Measurements from ENCODE around the gene AMOTL2.

Gene AMOTL2

DNA sequence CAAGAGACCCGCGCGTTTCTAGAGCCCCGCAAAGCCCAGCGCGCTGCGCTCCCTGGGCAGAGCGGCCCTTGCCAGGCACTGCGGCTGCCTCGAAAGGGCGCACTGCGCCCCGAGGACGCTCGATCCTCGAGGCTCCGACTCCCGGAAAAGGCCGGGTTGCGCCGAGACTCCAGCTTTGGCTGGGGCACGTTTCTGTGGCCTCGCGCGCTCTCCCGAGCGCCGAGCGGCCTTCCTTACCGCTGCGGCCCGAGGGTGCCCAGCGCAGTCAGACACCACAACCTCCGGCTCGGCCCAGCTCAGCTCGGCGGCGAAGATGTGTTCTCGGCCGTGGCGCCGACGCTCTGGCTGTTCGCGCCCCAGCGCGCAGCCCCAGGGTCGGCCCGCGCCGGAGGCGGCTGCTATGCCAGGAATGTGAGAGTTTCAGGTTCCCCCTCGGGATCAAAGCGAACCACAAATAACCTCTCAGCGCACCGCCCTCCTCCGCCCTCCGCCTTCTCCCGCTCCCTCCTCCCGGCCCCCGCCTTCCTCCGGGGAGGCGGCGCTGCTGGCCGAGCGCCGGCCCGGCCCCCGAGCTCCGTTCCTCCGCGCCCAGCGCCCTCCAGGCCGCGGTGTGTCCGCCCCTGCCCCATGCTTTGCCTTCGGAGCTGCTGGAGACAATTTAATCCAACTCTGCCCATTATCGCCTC is at the start of gene AMOTL2:
AMOTL2 (minus strand) TSS at position 343 of the 686 bp plus-strand sequence. CDS start 3,014 bp downstream, outside the sequence.
- DNase-seq, result peak in 1 of 2 donors; percentile 48

DNA sequence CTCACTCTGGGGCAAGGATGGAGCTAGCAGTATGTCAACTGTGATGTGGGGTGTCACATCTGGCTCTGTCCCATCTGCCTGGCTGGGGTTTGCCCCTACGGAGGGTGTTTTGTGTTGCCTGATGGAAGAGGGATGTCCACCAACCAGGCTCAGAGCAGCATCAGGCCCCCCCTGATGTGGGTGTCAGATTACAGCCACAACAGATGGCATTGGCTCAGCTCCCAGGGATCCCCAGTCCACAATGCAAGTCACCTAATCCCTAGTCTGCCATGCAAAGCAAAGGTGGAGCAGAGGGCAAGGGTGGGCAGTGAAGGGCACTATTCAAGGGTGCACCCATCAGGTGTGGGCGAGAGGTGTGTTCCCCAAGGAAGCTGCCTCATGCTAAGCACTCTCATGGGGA is 48.9 kb upstream of the AMOTL2 start:
- DNase-seq, result no peak

DNA sequence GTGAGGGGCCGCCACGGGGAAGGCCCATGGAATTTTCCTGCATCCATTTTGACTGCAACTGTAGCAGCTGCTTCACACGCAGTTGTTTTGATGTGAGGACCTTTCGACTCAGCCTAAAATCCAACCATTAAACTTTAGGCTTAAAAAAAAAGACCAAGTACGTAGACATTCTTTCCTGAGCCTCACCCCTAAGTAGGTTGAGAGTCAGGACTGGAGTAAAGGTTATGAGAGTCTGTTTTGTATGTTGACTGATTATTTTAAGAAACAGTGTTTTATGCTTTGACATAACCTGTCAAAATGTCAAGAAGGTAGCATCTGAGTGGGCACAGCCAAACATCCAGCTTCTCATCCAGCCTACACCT is 45.7 kb upstream of the AMOTL2 start:
- no peak for DNase-seq

DNA sequence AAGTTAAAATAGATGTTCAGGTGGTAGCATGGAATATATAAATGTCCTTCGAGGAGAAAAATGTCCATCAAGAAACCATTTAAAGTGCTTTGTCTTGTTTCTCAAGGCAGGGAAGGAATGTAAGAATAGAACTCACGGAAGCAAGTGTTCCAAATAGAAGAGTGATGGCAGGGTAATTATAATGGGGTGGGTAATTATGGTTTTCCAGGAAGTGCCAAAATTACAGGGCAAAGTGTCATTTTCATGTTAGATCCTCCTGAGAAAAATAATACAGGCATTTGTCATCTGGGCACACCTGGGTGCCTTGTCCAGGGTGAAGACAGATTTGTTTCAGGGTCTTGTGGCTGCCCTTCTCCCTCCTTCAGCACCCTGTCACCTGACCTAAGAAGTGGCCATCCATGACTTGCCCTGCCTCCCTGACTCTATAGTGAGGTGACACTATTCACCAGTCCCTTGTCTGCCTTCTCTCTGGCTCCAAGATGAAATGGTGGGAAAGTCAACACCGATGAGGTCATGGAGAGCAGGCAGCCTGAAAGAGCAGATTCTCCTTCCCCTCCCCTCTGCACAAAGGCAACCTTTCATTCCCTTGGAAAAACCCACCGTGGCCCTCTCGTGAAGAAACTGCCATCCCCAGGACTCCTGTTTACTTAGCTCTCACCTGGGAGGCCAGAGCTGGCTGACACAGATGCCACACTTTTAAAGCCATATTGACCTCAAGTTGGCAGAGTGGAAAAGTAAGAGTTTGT is 45.1 kb upstream of the AMOTL2 start:
- DNase-seq, result no peak

DNA sequence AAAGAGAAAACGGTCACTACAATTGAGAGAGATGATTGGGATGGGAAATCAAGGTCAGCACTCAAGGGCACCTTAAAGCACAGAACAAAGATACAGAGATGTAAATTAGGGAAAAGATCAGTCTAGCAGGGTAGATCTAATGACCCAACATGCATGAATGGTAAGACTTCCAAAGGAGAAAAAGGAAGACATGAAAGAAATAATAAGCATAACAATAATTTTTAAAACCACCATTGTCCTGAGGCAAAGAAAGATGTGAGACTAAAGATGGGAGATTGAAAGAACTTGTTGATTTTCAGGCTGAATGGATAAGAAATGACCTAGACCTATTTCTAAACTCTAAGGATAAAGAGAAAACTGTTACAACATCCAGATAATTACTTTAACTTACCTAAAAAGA is 34.8 kb upstream of the AMOTL2 start:
- DNase-seq, result no peak

DNA sequence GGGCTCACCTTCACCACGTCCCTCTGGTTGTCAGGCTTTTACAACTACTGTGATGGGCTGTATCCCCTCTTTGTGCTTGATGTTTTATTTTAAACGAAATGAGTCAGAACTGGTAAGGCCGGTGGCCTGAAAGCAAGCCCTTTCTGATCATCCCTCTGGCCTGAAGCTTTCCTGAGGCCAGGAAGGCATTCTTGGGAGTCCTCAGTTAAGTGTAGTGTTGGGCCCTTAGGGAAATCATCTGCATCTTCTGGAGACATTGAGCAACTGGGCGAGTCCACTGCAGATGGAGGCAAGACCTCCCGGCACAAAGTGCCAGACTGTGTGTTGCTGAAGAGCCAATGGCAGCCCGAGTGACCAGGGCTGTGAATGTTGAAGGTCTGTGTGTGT is 33.0 kb upstream of the AMOTL2 start:
- no peak for DNase-seq

DNA sequence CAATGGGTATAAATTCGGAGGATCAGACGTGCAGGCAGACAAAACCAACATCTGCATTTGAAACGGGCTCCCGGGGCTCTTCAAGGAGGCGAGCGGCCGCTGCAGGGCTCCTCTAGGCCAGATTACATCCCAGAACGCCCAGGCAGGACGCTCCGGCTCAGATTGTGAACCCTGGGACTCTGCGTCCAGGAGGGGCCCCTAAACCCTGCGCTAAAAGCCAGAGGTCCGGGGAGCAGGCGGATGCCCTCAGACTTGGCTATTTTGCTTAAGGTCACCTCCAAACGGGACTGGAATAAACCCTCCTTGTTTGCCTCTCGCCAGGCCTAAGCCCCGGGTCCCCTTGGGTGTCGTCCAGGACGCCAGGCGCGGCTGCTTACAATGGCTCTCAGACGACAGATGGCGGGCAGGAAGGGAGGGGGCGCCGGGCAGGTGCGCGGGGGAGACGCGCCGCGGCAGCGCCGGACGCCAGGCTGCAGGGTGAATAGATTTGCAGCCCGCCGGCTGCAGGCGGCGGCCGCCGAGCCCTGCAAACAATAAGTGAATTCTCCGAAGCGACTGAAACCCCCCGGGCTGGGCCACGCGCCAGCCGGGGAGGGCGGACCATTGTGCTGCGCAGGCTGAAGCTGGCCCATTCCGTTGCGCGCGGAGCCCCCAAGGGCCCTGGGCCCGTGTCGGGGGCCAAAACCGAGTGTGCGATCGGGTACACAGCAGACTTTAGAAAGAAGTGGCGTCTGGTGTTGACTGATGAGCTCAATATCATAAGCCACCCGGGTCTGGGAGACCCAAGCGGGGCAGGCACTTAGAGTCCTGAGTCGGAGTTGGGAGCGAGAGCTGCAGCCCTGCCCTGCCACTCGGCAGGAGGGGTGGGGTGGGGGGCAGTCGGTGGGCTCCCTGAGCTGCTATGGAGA is 32.3 kb upstream of the AMOTL2 start:
- peak in 1 of 2 donors; percentile 6 for DNase-seq

DNA sequence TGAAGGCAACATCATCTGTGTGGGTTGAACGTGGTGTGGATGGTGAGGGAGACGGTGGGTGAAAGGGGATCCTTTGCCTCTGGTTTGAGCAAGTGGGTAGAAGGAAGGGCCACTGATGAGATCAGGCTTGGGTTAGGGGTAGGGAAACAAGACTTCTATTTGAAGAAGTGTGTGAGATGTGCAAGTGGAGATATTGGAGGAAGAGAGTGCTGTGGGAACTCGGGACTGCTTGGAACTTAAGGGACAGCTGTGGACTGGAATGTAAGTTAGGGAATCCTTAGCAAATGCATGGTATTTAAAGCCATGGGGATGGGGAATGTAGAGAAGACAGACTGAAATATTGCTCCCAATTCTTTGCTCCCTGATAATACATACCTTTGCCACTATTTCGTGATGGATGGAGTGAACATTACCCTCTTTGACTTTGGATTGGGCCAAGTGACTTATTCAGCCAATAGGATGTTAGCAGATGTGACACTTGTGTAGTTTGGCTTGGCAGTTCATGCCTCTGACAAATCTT is 30.2 kb upstream of the AMOTL2 start:
- no peak for DNase-seq

DNA sequence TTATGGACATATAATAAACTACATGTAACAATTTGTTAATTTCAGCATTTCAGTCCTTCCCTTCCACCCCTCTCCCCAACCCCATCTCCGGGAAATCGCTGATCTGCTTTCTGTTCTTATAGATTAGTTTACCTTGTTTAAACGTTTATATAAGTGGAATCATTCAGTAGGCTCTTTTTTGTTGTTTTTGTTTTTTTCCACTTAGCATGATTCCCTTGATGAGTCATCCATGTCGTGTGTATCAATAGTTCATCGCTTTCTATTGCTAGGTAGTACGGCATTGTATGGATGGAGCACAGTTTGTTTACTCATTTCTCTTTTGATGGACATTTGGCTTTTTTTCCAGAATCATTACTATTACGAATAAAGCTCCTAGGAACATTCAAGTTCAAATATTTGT is 23.5 kb upstream of the AMOTL2 start:
- DNase-seq, result no peak

DNA sequence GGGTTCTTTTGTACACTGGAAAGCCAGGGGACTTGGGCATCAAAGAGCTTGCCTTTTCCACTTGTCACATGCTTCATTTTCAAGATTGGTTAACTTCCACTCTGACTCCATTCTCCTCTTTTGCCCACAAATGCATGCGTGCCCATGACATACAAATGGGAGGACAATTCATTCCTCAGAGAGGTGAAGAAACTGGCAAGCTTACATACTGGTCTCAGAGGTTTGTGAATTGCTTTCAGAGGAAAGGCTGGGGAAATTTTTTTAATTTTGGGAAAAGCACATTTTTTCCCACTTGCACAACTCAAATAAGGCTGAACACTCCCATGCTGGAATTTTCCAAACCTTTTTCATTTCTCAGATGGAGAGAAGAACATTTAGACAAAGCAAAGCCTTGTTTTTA is 20.9 kb upstream of the AMOTL2 start:
- no peak for DNase-seq

DNA sequence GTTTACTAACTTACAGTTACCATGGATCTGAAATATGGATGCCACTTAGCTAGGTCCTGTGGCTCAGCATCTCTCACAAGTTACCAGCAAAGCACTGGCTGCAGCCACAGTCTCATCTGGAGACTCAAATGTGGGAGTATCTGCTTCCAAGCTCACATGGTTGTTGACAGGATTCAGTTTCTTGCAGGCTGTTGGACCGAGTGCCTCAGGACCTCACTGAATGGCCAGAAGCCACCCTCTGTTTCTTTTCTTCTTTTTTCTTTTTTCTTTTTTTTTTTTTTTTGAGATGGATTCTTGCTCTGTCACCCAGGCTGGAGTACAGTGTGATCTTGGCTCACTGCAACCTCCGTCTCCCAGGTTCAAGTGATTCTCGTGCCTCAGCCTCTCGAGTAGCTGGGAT is 20.1 kb upstream of the AMOTL2 start:
- DNase-seq, result no peak

DNA sequence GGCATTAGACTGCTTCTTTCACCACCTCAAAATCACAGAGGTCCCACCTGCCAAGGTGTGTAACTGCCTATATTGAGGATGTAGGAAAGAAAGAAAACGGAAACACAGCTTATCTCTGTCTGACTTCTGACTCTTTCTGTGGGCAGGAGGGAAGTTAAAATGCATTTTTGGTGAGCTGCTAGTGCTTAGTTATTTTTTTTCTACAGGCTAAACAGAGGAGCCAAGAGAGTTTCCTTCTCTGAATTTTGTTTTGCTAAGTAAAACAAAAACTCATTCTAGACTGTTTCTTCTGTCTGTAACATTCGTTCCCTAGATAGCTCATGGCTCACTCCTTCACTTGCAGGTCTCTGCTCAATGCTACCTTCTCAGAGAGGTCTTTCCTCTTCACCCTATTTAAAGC is 18.8 kb upstream of the AMOTL2 start:
- DNase-seq, result no peak

DNA sequence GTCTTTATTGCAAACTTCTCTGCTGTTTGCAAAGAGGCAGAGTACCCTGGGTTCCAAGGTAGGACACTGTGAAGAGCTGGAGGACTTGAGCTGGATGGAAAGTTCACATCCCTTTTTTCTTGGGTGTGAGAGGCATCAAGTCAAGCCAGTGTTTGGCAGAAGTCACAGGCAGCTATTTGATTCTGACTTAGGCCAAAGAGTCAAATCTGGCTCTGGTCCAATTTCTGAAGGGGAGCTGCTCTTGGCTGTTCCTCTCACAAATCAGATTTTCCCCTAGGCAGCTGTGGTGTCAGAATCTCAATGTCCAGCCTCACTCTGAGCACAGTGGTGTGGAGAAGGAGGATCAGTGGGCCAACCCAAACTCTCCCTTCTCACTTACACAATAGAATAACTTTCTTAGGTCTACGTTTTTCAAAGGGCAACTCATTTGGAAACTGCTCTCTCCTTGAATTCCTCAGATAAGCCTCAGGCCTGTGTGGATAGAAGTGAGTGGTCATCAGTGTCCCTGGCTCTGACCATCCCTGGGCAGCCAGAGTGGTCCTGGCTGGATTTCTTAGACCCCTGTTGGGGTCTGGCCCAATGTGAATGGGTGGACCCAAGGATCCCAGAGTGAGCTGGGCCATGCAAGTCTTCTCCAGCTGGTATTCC is 18.2 kb upstream of the AMOTL2 start:
- no peak for DNase-seq

DNA sequence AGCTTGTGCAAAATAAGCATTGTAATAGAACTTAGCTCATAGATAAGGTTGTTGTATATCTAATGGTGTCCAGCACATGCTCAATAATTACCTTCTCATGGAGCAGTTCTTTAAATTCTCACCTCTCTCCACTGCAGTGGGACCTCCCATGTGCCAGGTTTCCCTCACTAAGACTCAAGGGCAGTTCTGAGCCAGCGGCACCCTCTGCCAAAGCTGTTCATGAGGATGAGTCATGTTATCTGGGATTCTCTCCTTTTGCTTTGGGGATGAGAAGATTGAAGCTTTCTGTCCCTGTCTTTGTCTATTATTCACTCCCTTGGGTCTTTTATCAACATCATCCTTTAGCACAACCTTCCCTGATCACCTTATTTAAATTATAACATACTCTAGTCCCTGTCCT is 15.6 kb upstream of the AMOTL2 start:
- DNase-seq, result no peak

DNA sequence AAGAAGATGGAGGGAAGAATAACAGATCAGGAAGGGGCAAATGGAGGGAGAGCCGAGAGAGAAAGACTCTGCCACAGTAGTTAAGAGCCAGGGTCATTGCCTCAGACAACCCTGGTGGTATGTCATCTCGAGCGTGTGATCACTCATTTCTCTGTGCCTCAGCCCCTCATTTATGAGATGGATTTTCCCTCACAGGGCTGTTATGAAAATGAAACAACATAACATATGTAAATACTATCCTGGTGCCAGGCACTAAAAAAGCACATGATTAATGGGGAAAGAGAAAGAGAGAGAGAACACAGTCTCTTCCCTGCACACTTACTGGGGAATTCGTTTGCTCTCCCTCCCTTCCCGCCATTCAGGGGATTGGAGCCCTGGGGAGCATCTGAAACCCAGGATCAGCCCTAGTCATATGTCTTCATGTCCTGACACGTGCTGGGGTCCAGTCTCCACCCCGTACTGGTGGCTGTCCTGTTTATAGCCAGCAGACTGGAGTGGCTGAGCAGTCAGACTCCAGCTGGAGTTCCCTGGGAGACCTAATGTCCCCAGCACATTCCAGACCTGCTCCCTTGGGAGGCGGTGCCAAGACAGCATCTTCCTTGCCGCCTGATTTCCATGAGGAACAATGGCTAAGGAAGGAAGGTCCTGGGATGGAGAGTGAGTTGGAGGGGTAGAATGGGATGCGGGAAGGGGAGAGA is 14.7 kb upstream of the AMOTL2 start:
- no peak for DNase-seq

DNA sequence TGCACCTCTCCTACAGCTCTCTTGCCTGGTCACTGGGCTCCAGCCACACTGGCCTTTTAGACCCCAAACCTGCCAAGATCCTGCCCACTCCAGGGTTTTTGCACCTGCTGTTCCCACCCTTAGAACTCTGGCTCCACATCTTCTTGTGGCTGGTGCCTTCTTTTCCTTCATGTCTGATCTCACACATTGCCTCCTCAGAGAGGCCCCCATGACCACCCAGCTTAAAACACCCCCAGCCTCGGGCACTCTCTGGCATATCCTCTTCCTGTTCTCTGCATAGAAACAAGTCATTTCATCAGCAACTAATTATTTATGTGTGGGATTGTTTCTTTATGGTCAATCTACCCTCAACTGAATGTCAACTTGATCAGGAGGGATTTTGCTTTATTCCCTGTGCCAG is 14.0 kb upstream of the AMOTL2 start:
- DNase-seq, result no peak

DNA sequence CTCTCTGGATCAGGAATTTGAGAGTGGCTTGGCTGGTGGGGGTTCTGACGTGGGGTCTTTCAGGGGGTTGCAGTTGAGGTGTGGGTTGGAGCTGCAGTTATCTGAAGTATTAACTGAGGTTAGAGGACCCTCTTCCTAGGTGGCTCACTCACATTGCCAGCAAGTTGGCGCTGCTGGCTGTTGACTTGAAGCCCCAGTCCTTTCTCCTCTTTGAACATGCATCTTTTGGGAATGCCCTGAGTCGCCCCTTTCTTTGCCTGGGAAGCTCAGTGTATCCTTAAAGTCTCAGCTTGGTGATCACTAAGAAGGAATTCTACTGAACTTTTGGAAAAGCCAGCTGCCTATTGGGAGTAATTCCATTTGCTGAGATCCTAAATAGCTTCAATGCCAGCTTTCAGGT is 13.0 kb upstream of the AMOTL2 start:
- no peak for DNase-seq

DNA sequence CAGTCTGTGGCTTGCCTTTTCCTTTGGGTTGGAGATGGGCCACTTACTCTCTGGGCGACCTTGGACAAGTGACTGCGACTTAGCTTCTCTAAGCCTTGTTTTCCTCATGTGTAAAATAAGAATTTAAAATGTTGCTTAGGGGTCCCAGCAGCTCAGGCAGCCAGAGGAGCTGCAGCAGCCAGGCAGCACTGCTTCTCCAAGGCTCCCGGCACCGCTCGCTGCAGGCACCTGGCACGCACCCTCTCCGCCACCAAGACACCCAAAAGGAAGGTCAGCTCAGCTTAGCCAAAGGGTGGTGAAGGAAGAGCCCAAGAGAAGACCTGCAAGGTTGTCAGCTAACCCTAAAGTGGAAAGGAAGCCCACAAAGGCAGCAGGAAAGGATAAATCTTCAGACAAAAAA is 10.7 kb upstream of the AMOTL2 start:
- no peak for DNase-seq

DNA sequence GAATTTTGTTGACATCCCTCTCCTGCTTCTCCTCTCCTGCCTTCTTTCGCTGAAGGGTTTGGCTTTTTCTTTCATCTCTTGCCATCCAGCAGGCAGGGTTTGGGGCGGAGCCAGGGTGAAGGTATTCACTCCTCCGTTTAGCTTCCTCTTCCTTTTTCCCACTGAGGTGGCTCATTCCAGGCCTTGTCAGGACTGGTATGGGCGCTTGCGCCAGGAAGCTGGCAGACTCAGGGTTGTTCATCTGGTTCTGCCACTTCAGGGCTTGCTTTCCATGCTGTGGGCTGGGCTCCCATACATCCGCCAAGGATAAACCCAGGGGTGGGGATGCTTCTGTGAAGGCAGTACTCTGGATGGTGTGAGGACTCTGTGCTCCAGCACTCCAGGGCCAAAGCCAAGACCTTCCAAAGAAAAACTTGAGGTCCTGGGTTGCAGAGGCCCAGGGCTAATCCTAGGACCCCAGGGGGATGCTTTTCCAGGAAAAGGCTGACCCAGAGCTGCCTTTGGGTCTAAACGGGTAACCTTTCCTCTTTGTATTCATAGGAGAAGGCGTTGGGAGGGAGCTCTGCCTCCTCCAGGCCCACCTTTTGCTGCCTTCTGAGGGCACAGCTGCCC is 7.7 kb upstream of the AMOTL2 start:
- DNase-seq, result no peak

DNA sequence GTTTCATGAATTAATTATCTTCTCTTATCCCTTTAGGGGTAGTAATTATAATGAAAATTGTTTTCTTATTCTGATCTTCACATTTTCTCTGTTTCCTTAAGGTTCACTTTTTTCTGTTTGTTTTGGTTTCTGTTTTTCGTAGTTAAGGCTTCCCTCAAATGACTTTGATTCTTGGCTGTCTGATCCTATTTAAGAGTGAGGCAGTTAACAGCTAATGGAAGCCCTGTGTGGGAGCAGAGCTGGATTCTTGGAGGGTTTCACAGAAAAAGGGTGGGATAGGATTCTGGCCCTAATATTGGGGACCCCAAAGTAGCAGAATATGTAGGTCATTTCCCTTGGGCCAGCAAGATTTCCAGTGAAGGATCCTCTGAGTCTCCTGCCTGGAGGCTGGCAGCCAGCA is 6.8 kb upstream of the AMOTL2 start:
- DNase-seq, result no peak

DNA sequence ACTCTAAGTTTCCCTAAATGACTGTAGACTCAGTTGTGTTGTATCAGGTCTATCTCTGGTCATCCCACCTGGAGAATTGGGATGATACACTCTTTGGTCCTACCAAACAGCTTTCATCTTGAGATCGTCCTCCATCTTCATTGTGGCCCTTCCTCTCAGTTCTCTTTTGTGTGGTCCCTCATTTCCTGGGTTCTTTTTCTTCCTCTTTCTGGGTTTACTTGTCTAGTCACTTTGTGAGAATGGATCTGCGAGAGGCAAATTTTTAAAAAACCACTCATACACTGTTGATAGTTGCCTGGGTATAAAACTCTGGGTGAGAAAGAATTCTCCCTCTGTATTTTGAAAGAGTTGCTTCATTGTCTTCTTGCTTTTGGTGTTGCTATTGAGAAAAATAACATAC is 6.0 kb upstream of the AMOTL2 start:
- no peak for DNase-seq

DNA sequence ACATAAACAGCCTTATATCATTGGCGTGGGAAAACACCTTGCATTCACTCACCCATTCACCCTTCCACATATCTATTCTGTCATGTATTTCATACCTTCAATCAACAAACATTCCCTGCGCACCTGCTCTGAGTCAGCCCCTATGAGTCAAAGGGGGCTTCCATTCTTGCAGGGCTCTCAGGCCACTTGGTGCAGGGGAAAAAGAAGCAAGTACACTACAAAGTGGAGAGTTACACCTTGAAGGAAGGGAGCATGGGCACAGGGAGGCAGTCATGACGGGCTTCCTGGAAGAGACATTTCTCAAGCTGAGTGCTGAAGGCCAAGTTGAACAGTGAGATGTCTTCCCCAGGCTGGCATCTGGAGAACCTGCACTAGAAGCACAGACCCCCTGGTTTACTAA is 4.6 kb upstream of the AMOTL2 start:
- no peak for DNase-seq
